HG02884 (cell line): ENCODE measurements around the gene OSBPL6.
A peak's percentile ranks its signal among the peaks of the same experiment; 100 is the strongest.

Source experiments
- ATAC-seq: cut with Tn5 transposase; IDR thresholded peaks from one replicate; pipeline ENCODE4 v1.9.1; 2021; ENCODE audit warnings: mild to moderate bottlenecking, moderate library complexity; ENCODE audit not compliant: unreplicated experiment

Gene OSBPL6

GRCh38 chr2:178426388-178426787 is 232.1 kb downstream of the OSBPL6 start:
- ATAC-seq, result no peak

GRCh38 chr2:178427458-178427857 is 233.1 kb downstream of the OSBPL6 start:
- ATAC-seq, result no peak

- ATAC-seq, result no peak
These were observed 234.1 kb downstream of the OSBPL6 start for GRCh38 chr2:178428396-178428806.

- no peak for ATAC-seq
These were observed 235.0 kb downstream of the OSBPL6 start for GRCh38 chr2:178429336-178429735.

- no peak for ATAC-seq
These were observed 242.3 kb downstream of the OSBPL6 start for GRCh38 chr2:178436662-178437061.

- ATAC-seq, result no peak
These were observed 247.1 kb downstream of the OSBPL6 start for GRCh38 chr2:178441426-178441825.

- no peak for ATAC-seq
These were observed 254.8 kb downstream of the OSBPL6 start for GRCh38 chr2:178448968-178449661.

- no peak for ATAC-seq
These were observed 255.6 kb downstream of the OSBPL6 start for GRCh38 chr2:178449700-178450523.

GRCh38 chr2:178450524-178450773 is 256.1 kb downstream of the OSBPL6 start:
- peak; percentile 41 for ATAC-seq

- peak; percentile 78 for ATAC-seq
These were observed 256.6 kb downstream of the OSBPL6 start, which contains the start of the genes PJVK and PRKRA for GRCh38 chr2:178450774-178451525. PJVK (plus strand) TSS chr2:178451378; CDS start chr2:178453410, 2,032 bp downstream. PRKRA (minus strand) TSS chr2:178451175; CDS start chr2:178451030, 145 bp downstream.

GRCh38 chr2:178452334-178452733 is 258.0 kb downstream of the OSBPL6 start:
- no peak for ATAC-seq
